OCI-LY3 (cell line): ENCODE data around the gene DCC.

ENCODE experiments used
- H2AFZ ChIP-seq: fragments of 200-600, 300-600 bp; shearing (Covaris generic); 2 replicates; pipeline ENCODE4 v1.6.0; 2014; ENCODE audit warnings: antibody characterized with exemption, low read depth, low read length
- H3K27ac ChIP-seq: fragments of 200-600, 300-600 bp; sonication (generic); 2 replicates; pipeline ENCODE4 v1.5.1; 2014; ENCODE audit warnings: mild to moderate bottlenecking, low read length, moderate library complexity, mixed read lengths
- H3K27me3 ChIP-seq: fragments of 200-600, 300-600 bp; sonication (generic); 2 replicates; pipeline ENCODE4 v1.6.1; 2014; ENCODE audit warnings: low read depth, low read length, mixed read lengths
- H3K36me3 ChIP-seq: fragments of 200-600, 300-600 bp; sonication (generic); replicated peaks from 2 replicates; pipeline ENCODE3; 2014; ENCODE audit warnings: low read depth, low read length, mixed read lengths
- H3K4me1 ChIP-seq: fragments of 300-600, 200-600 bp; sonication (generic); 2 replicates; pipeline ENCODE4 v1.6.1; 2014; ENCODE audit warnings: low read length, mixed read lengths
- H3K4me2 ChIP-seq: fragments of 200-600, 300-600 bp; sonication (generic); 2 replicates; pipeline ENCODE4 v1.6.1; 2014; ENCODE audit warnings: low read length, mixed read lengths
- H3K4me3 ChIP-seq: fragments of 300-600, 200-600 bp; sonication (generic); 2 replicates; pipeline ENCODE4 v1.5.1; 2014; ENCODE audit warnings: antibody characterized with exemption, mild to moderate bottlenecking, low read length, moderate library complexity
- H3K79me2 ChIP-seq: fragments of 300-600, 200-600 bp; shearing (Covaris generic); 2 replicates; pipeline ENCODE4 v1.6.1; 2014; ENCODE audit warnings: mild to moderate bottlenecking, low read length, mixed read lengths
- H3K9ac ChIP-seq: fragments of 300-600, 200-600 bp; shearing (Covaris generic); 2 replicates; pipeline ENCODE4 v1.6.0; 2014; ENCODE audit warnings: mild to moderate bottlenecking, low read length, moderate library complexity
- H3K9me3 ChIP-seq: fragments of 200-600, 300-600 bp; shearing (Covaris generic); 2 replicates; pipeline ENCODE4 v1.6.1; 2014; ENCODE audit warnings: low read length, mixed read lengths; ENCODE audit not compliant: insufficient read depth
- H4K20me1 ChIP-seq: fragments of 200-600, 300-600 bp; sonication (generic); 2 replicates; pipeline ENCODE4 v1.6.1; 2016; ENCODE audit warnings: low read length, mixed read lengths; ENCODE audit not compliant: insufficient read depth
- EZH2phosphoT487 ChIP-seq: fragments of 200-600 bp; shearing (Covaris generic); IDR thresholded peaks from 2 replicates; pipeline ENCODE4 v1.6.1; 2018; ENCODE audit warnings: antibody characterized with exemption, mixed run types, low read depth
- TF ChIP-seq, protein P1 (sequence below): fragments of 200-600, 300-600 bp; sonication (generic); IDR thresholded peaks from 2 replicates; pipeline ENCODE4 v1.5.1; 2014; ENCODE audit warnings: antibody characterized with exemption, low read length, low read depth

Gene DCC

GRCh38 chr18:53451902-53452301 lies 1111.9 kb downstream of the DCC start:
- TF ChIP-seq, protein P1, sequence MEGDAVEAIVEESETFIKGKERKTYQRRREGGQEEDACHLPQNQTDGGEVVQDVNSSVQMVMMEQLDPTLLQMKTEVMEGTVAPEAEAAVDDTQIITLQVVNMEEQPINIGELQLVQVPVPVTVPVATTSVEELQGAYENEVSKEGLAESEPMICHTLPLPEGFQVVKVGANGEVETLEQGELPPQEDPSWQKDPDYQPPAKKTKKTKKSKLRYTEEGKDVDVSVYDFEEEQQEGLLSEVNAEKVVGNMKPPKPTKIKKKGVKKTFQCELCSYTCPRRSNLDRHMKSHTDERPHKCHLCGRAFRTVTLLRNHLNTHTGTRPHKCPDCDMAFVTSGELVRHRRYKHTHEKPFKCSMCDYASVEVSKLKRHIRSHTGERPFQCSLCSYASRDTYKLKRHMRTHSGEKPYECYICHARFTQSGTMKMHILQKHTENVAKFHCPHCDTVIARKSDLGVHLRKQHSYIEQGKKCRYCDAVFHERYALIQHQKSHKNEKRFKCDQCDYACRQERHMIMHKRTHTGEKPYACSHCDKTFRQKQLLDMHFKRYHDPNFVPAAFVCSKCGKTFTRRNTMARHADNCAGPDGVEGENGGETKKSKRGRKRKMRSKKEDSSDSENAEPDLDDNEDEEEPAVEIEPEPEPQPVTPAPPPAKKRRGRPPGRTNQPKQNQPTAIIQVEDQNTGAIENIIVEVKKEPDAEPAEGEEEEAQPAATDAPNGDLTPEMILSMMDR = no peak
- no peak for TF ChIP-seq EZH2phosphoT487

DNA sequence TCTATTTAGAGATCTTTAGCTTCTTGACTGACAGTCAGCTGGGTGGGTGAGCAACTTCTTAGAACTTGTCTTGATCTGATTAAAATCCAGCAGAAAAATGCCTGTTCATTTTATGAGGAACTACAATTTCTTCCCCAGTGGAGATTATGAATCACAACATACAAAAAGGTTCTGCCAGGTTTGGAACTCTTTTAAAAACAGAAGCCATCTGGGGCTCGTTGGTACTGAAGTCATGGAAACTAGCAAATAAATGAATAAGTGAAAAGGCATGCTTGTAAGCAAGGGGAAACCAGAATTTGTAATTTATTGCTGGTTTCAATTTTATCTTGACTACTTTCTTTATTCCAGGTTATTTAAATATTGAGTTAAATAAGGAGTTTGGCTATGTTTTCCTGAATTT lies 1117.1 kb downstream of the DCC start:
- H3K4me2 ChIP-seq = no peak overlapping the region
- H3K27me3 ChIP-seq = no peaks in the 10 kb centered on the region
- TF ChIP-seq EZH2phosphoT487 = no peak
- TF ChIP-seq, protein P1 = no peak
- H3K79me2 ChIP-seq = no peaks in the 10 kb centered on the region
- no peaks in the 10 kb centered on the region for H3K36me3 ChIP-seq
- H3K9me3 ChIP-seq = no peaks in the 10 kb centered on the region
- no peak overlapping the region for H3K27ac ChIP-seq
- no peak overlapping the region for H3K9ac ChIP-seq
- H4K20me1 ChIP-seq = no peaks in the 10 kb centered on the region
- no peak overlapping the region for H2AFZ ChIP-seq
- H3K4me3 ChIP-seq = no peak overlapping the region
- peaks cover 10% of the 10 kb centered on the region for H3K4me1 ChIP-seq

More at GRCh38 chr18:53451902-53452301, 1111.9 kb downstream of the DCC start:
- Histone ChIP-seq H3K9ac (no peak overlapping the region), H3K36me3 (no peaks in the 10 kb centered on the region), H3K9me3 (no peaks in the 10 kb centered on the region), H4K20me1 (no peaks in the 10 kb centered on the region), H3K4me1 (no peaks in the 10 kb centered on the region), H3K27me3 (no peaks in the 10 kb centered on the region), H3K79me2 (no peaks in the 10 kb centered on the region), H3K4me2 (no peak overlapping the region), H3K27ac (no peak overlapping the region), H2AFZ (no peak overlapping the region), H3K4me3 (no peak overlapping the region)

DNA sequence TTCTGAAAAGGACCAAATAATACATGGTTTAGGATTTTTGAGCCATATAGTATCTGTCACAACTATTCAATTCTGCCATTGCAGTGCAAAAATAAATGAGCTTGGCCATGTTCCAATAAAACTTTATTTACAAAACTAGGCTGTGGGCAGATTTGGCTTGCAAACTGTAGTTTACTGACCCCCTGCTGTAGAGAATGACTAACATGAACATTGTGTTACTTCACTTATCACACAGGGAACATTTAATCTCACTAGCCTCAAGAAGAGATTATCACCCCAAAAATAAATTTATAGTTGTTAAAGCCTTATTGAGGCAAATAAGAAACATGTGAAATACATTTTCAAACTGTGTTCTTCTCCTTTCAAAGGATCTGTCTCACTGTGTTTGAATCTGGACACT lies 1118.3 kb downstream of the DCC start:
- H3K36me3 ChIP-seq = no peaks in the 10 kb centered on the region
- H3K9ac ChIP-seq = no peak overlapping the region
- H3K79me2 ChIP-seq = no peaks in the 10 kb centered on the region
- no peak overlapping the region for H3K4me2 ChIP-seq
- peaks cover 10% of the 10 kb centered on the region for H3K4me1 ChIP-seq
- no peak overlapping the region for H3K4me3 ChIP-seq
- H2AFZ ChIP-seq = no peak overlapping the region
- TF ChIP-seq, protein P1 = no peak
- no peak for TF ChIP-seq EZH2phosphoT487
- H3K27me3 ChIP-seq = no peaks in the 10 kb centered on the region
- H3K27ac ChIP-seq = no peak overlapping the region
- no peaks in the 10 kb centered on the region for H4K20me1 ChIP-seq
- no peaks in the 10 kb centered on the region for H3K9me3 ChIP-seq

DNA sequence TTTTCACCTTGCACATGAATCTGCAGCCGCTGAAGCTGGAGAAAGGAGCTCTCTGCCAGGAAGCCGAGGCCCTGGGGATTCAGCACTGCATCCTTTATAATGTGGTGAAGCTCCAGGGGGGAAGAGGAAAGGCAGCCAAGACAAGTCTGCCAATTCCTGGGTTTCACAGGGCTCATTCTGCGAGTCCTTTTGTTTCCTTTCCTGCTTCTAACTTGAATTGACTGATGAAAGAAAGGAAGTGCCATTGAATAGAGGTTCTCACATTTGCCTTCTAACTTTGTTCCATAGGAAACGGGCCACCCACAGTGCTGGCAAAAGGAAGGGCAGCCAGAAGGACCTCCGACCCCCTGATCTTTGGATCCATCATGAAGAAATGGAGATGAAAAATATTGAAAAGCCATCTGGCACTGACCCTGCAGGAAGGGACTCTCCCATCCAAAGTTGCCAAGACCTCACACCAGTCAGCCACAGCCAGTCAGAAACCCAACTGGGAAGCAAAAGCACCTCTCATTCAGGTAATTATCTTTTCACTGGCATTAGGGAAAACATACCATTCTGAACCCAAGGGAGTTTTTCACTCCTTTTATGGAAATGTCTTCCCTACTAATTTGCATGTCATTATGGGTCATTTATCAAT lies 1119.1 kb downstream of the DCC start:
- Histone ChIP-seq H4K20me1 (no peaks in the 10 kb centered on the region), H3K9me3 (no peaks in the 10 kb centered on the region), H3K4me2 (no peak overlapping the region), H3K79me2 (no peaks in the 10 kb centered on the region), H2AFZ (no peak overlapping the region), H3K27me3 (no peaks in the 10 kb centered on the region), H3K27ac (no peak overlapping the region), H3K4me3 (no peak overlapping the region), H3K9ac (no peak overlapping the region), H3K36me3 (no peaks in the 10 kb centered on the region), H3K4me1 (peaks cover 10% of the 10 kb centered on the region)
- TF ChIP-seq EZH2phosphoT487 = no peak
- TF ChIP-seq, protein P1 = no peak
